HG02759 (cell line): Measurements from ENCODE around the gene ATP9B.
A peak's percentile ranks its signal among the peaks of the same experiment; 100 is the strongest.
"Not testable (repeated sequence)": the region's sequence is repeated elsewhere in the genome, so short reads cannot be mapped to it uniquely, and the experiment has no call there.

Experiments used
- ATAC-seq: cut with Tn5 transposase; IDR thresholded peaks from one replicate; pipeline ENCODE4 v1.9.1; 2021; ENCODE audit warnings: mild to moderate bottlenecking, moderate library complexity; ENCODE audit not compliant: unreplicated experiment

Gene ATP9B

GRCh38 chr18:79135924-79136323 is 66.7 kb downstream of the ATP9B start:
- ATAC-seq = no peak

DNA sequence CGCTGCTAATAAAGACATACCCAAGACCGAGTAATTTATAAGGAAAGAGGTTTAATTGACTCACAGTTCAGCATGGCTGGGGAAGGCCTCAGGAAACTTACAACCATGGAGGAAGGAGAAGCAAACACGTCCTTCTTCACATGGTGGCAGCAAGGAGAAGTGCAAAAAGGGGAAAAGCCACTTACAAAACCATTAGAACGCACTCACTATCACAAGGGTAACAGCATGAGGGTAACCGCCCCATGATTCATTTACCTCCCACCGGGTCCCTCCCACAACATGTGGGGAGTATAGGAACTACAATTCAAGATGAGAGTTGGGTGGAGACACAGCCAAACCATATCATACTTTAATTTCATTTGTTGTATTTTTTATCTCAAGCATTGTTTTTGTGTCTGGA is 67.5 kb downstream of the ATP9B start:
- no peak for ATAC-seq

DNA sequence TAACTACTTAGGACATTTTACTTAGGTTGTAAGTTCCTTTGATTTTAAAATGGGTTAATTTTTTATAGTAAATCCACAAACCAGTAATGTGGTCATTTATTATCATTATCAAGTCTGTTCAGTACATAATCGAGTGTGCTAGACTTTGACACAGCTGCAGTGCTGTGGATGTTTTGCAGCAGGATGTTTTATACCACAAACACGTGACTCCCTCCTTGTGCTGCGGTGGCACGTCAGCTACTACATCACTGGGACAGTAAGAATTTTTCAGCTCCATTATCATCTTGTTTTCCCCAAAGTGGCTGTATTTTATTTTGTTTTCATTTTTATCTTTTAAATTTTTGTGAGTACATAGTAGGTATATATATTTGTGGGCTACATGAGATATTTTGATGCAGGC is 70.0 kb downstream of the ATP9B start:
- peak; percentile 50 for ATAC-seq

DNA sequence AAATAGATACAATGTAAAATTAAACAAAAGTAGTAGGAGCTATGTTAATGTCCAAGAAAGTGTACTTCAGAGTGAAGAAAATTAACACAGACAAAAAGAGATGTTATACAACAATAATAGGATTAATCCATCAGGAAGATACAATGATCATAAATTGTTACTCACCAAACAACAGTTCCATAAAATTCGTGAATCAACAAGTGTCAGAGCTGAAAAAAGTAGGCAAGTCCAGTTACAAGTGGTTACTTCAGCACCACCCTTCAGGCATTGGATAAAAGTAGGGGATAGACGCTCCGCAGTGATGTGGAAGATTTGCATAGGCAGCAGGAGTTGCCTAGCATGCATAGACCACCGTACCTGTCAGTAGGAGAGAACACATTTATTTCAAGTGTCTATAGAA is 77.8 kb downstream of the ATP9B start:
- no peak for ATAC-seq

DNA sequence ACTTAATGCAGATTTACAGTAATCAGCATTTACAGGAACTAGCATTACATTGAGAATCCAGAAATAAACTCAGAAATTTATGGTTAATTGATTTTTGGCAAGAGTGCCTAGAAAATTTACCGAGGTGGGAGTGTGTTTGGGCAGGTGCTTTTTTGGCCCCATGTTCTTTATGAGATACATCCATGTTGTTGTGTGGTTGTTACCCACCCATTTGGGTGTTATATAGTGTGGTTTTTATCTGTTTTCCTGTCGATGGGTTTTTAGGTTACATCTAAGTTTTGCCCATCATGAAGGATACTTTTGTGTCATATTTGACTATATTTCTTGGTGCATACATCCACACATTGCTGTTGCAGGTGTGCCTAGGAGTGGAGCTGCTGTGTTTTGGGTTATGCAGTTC is 82.0 kb downstream of the ATP9B start:
- no peak for ATAC-seq

GRCh38 chr18:79156327-79156726 is 87.1 kb downstream of the ATP9B start:
- no peak for ATAC-seq

DNA sequence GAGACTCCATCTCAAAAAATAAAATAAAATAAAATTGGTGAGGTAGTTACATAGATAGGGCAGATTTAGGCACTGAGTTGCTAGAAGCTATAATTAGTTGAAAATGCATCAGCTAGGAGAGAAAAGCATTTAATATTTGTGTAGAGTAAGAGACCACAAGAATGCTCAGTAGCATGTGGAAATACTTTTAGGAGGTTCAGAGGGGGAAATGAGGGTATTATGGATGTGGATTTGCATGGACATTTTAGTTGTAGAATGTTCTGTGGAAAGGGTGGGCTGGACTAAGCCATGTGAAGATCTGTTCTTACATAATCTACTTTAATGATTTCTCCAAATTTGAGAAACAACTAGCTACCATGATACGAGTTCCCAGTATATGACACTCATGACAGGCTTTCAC is 95.5 kb downstream of the ATP9B start:
- ATAC-seq = no peak

GRCh38 chr18:79166702-79167101 is 97.5 kb downstream of the ATP9B start:
- no peak for ATAC-seq

GRCh38 chr18:79167526-79168190 is 98.5 kb downstream of the ATP9B start:
- no peak for ATAC-seq

DNA sequence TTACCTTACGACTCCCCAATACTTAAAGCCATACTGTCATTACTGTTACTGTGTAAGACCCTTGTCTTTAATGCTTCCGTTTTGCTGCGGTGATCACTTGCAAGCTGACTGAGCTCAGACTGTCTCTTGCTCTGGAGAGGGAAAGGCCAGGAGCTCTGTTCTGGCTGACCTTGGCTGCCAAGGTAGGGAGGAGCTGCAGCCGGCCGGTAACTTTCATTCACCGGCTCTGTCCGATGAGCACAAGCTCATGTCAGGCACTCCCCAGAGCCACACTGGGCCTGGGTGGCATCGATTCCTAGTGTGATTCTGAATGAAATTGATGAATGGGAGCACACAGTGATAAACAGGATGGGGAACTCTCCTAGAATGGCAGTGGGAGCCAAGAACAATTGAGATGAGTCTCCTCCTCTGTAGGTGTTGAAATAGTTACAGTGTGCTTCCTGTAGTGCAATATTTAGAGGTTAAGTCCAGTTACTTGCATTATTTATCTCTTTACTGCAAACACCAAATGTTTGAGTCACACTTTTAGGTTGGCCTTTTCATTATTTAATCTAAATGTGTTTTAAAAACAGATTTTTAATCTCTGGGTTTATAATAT is 100.9 kb downstream of the ATP9B start:
- ATAC-seq = no peak

DNA sequence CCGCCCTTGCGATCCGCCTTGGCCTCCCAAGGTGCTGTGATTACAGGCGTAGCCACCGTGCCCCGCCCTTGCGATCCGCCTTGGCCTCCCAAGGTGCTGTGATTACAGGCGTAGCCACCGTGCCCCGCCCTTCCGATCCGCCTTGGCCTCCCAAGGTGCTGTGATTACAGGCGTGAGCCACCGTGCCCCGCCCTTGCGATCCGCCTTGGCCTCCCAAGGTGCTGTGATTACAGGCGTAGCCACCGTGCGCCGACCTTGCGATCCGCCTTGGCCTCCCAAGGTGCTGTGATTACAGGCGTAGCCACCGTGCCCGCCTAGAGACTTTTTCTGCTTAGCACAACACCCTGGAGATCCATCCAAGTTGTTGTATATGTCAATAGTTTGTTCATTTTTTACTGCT is 103.1 kb downstream of the ATP9B start:
- ATAC-seq = not testable (repeated sequence)

GRCh38 chr18:79173742-79174141 is 104.5 kb downstream of the ATP9B start:
- ATAC-seq = no peak

GRCh38 chr18:79178113-79178531 is 108.9 kb downstream of the ATP9B start:
- ATAC-seq = no peak

- no peak for ATAC-seq
Observed at GRCh38 chr18:79182047-79182713, 113.0 kb downstream of the ATP9B start.

DNA sequence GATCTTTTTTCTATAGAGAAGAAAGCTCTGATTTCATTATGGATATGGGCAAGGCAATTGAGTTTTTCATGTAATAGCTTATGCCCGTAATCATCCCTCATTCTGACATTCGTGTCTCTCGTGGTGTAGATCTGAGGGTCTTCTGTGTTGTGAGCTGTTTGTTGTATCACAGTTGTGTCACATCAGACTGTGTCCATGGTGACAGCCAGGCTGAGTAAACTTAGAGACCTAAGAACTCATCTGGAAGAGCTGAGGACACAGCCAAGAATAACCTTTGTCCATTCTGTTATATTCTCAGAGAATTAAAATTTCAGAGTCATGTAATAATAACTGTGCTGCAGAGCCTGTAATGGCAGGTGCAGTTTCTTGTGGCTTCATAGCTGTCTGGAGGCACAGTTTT is 116.5 kb downstream of the ATP9B start:
- ATAC-seq = no peak

GRCh38 chr18:79186649-79187048 is 117.5 kb downstream of the ATP9B start:
- ATAC-seq = peak; percentile 45

GRCh38 chr18:79187532-79188277 is 118.5 kb downstream of the ATP9B start:
- ATAC-seq = no peak

- no peak for ATAC-seq
Observed at GRCh38 chr18:79191418-79191817, 122.2 kb downstream of the ATP9B start.

DNA sequence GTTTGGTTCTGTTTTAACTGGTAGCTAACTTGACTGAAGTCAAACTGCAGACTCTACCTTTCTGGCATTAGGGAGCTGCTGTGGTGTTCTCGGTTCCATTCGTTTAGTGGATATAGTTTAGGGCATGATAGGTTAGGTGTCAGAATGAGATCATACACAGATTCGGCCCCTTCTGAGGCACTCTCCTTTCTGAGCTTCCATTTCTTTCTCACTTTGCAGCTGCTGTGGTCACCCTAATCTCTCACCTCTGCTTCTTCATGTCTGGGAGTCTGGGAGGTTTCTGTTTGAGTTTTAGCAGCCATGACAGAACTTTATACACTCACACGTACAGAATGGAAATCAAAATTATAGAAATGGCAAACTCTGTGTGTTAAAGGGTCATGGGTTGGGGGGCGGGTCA is 122.8 kb downstream of the ATP9B start:
- ATAC-seq = no peak

DNA sequence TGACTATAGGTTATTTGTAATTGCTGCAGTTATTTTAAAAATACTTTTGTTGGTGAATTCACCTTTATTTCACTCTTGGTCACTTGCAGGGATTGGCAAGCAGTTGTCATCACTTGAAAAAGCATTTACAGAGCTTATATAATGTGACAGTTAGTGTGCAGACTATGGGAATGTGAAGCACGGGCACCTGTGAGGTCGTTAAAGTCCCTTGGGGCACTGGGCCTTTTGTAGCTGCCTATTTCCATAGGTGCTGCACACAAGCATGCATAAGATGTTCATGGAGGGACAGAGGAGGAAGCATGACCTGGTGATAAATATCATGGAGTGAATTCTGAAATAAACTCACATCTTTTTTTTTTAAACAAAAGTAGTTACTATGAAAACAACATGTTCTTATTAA is 124.6 kb downstream of the ATP9B start:
- ATAC-seq = no peak
